ENCODE results near the gene FBXW7.

- TF ChIP-seq CTCF (IDR thresholded peaks at IDR 0.05) (no peak), EZH2 (IDR thresholded peaks at IDR 0.05; ENCODE audit: borderline replicate concordance, insufficient read depth, low read depth, low read length, poor library complexity, severe bottlenecking) (no peak)
Measured at GRCh38 chr4:152571296-152571695, 35.4 kb upstream of the FBXW7 start.
